ENCODE data around the gene CRYGN.

The CRYGN gene

DNA sequence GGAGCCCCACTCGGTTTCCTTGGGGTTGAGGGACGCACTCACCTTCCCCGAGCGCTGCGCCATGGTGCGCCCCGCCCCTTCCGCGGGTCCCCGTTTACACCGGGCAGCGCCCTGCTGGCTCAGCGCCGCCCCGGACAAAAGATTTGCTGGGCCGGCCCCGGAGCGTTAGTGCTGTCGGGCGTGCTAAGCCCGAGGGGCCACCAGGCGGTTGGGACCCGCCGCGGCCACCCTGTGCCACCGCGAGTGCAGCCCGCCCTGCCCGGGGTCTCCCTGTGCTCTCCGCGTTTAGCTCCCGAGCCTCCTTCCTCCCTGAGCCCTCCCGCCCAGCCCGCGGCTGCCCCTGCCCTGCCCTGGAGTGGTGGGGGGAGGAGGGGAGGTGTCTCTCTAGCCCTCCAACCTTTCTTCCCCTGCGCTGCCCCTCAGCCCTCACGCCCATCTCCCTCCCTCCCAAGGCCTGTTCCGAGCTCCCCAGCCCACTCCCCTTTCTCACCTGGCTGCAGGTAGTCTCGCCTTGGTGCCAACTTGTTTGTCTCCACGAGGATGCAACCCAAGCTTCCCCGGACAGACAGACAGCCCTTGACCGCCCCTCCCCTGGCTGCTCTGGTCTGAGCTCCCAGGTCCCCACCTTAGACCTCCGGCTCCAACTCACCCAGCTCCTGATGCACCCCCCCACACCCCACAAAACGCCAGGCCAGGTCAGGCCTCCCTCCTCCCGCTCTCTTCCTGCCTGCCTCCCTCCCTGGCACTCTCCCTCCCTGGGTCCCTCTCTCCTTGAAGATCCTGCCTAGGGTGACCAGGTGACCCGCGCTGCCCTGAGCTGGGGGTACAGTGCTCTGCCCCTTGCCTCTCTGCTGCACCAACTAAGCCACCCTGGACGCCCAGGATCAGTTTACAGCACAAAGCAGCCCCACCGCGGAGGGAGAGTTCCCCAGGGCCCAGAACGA lies at the start of gene CRYGN:
CRYGN (minus strand) TSS at position 287 of the 944 bp plus-strand sequence; CDS start at position 63, 224 bp downstream.
- no peak for DNase-seq (ENCODE audit: low read depth)

- DNase-seq (ENCODE audit: low read depth): no peak
Observed at GRCh38 chr7:151489498-151489897, 49.6 kb upstream of the CRYGN start.

DNA sequence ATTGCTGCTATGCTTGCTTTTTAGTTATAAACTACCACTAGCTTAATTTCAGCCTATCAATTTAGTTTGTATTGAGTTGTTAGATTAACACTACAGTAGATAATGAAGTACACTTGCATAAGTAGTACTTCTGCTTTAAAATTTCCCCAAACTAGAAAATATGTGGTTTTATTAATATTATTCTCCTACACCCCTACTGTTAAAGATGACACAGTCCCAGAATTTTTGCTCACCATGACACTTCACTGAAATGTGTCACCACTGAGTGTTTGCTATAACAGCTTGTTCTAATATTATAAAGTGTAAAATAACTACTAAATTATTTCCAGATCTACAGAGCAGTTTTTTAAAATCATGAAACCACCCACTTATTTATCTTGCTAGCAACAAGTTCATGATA lies 48.2 kb upstream of the CRYGN start:
- DNase-seq (ENCODE audit: low read depth): no peak

DNA sequence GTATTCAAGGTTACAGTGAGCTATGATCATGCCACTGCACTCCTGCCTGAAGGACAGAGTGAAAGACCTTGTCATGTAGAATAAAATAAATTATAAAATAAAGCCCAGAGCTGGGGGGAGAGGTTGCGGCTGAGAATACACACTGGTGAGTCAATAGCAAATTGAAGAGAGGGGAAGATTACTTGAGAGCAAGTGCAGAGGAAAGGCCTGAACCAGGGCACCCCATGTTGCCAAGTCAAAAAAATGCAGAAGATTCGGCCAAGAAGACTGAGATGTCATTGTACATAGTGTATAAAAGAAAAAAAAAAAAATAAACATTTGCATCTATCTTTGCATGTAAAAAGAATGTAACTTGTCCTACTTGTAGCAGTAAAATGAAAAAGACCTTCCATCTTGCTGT lies 47.3 kb upstream of the CRYGN start:
- no peak for DNase-seq (ENCODE audit: low read depth)

- DNase-seq (ENCODE audit: low read depth): no peak
Observed at GRCh38 chr7:151486074-151486473, 46.1 kb upstream of the CRYGN start.

GRCh38 chr7:151484971-151485707 lies 45.2 kb upstream of the CRYGN start:
- DNase-seq (ENCODE audit: low read depth): no peak

DNA sequence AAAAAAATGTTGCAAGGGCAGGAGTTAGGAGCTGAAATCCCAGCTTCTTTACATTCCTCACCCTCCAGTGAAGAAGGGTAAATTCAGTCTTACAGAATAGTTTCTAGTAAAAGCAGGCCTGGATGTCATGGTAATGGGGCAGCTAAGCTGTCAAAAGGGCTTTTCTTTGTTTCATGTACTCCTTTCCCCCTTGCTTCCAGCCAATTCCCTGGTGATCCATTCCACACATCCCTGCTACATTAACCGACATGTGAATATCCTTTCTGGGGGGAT lies 43.7 kb upstream of the CRYGN start:
- no peak for DNase-seq (ENCODE audit: low read depth)

GRCh38 chr7:151482883-151483710 lies 43.2 kb upstream of the CRYGN start:
- DNase-seq (ENCODE audit: low read depth): no peak

GRCh38 chr7:151481650-151482505 lies 41.9 kb upstream of the CRYGN start:
- DNase-seq (ENCODE audit: low read depth): no peak

DNA sequence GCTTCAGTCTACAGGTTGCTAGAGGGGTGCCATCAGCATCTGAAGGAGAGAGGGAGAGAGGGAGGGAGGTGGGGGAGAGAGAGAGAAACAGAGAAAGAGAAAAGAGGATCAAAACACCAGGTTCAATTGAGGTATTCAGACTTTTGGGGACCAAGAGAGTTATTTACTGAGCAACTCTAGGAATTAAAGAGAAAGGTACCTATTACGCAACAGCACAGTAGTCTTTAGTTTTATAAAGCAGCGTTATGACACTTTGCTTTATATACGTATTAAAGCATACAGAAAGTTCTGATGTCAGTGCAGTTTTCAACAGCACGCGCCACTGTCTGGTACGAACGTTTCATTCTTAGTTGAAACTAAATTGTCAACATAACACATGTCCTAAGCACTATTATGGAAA lies 37.9 kb upstream of the CRYGN start:
- DNase-seq (ENCODE audit: low read depth): no peak

DNA sequence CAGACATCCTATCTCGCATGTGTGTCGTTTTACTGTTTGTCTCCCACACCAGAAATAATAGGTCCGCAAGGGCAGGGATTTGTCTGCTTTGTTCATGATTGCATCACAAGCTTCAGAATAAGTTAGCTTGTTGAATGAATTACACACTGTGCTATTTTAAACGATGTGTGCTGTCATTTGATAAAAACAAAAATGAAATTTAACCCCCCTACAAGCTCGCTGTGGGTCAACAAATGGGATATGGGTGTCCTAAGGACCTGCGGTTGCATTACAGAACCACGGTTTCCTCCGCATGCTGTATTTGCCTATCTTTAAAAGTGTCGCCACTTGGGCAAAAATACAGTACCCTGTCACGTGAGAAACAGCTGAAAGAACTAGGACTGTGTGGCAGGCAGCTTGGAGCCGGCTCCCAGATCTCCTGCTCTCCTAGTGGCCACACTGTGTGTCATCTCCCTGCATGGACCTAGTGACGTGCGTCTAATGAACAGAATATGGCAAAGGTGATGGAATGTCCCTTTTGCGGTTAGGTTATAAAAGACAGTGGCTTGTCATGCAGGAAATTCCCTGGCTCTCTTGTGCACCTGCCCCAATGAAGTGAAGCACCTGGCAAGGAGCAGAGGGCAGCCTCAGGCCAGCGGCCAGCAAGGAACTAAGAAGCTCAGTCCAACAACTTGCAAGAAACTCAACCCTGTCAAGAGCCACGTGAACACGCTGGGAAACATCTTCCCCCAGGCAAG lies 32.9 kb upstream of the CRYGN start:
- DNase-seq (ENCODE audit: low read depth): no peak

- no peak for DNase-seq (ENCODE audit: low read depth)
Observed at GRCh38 chr7:151470711-151471110, 30.8 kb upstream of the CRYGN start.

DNA sequence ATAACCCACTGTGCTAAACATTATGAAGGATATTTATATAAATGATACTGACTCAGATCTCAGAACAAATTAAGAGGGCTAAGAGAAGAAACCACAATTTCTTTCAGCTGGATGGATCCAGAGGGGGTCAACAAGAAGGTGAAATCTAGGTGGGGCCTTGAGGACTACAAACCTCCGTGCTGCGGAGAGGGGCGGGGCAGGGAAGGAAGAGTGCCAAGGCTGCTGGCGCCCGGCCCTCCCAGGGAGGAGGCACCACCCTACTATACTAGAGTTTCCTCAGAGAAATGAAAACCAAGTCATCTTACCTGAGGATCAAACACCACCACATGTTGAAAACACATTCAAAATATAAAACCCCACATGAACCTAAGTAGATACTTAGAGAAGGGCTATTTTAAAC lies 29.3 kb upstream of the CRYGN start:
- no peak for DNase-seq (ENCODE audit: low read depth)

- DNase-seq (ENCODE audit: low read depth): no peak
Observed at GRCh38 chr7:151468217-151469018, 28.5 kb upstream of the CRYGN start.

GRCh38 chr7:151465169-151465568 lies 25.2 kb upstream of the CRYGN start:
- DNase-seq (ENCODE audit: low read depth): no peak

- no peak for DNase-seq (ENCODE audit: low read depth)
Observed at GRCh38 chr7:151462306-151462779, 22.4 kb upstream of the CRYGN start.

- no peak for DNase-seq (ENCODE audit: low read depth)
Observed at GRCh38 chr7:151461942-151462230, 21.9 kb upstream of the CRYGN start.

- DNase-seq (ENCODE audit: low read depth): no peak
Observed at GRCh38 chr7:151461096-151461941, 21.4 kb upstream of the CRYGN start.

- DNase-seq (ENCODE audit: low read depth): no peak
Observed at GRCh38 chr7:151460474-151460855, 20.5 kb upstream of the CRYGN start.
